ENCODE measurements around the gene TUSC1. TPM values are rescaled to one million over a fixed set of nuclear protein-coding genes. Genes with fewer than 3 reads are reported as not detected.
"Not testable (repeated sequence)": the region's sequence is repeated elsewhere in the genome, so short reads cannot be mapped to it uniquely, and the experiment has no call there.

TUSC1 gene
- total RNA-seq = not detected

DNA sequence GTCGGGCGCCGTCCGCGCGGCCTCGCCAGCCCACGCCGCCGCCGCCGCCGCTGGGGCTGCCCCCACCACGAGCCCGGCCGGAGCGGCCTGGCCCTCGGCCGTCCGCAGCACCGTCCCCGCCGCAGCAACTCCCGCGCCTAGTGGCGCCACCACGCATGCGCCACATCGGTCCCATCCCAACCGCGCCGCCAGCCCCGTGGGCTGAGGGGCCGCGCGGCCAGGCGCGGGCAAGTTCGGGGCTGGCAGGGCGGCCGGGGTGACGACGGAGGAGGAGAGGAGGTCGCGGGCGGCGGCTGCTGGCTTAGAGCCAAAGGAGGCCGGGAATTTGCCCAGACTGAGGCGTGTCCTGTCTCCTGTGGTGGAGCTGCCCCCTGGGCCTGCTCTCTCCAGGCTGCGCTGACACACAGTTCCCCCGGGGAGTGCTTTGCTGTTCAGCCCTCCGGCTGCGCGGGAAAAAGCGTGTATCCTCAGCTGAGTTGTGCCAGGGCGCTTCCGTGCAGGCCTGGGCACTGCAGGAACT lies at the start of gene TUSC1:
TUSC1 (minus strand) TSS at position 298 of the 520 bp plus-strand sequence; CDS start at position 166, 132 bp downstream.
- H3K36me3 Mint-ChIP-seq = no peaks in the 10 kb centered on the region
- H3K4me1 Mint-ChIP-seq = no peaks in the 10 kb centered on the region
- ATAC-seq (ENCODE audit: low read depth) (peak; percentile 22), DNase-seq (peak; percentile 30)
- H3K4me3 Mint-ChIP-seq = no peak within 1 kb of the TSS
- H3K27ac Mint-ChIP-seq = no peak within 1 kb of the TSS
- POLR2A ChIA-PET = no interaction called here
- peaks cover 21% of the 10 kb centered on the region for H3K27me3 Mint-ChIP-seq
- no peaks in the 10 kb centered on the region for H3K9me3 Mint-ChIP-seq

DNA sequence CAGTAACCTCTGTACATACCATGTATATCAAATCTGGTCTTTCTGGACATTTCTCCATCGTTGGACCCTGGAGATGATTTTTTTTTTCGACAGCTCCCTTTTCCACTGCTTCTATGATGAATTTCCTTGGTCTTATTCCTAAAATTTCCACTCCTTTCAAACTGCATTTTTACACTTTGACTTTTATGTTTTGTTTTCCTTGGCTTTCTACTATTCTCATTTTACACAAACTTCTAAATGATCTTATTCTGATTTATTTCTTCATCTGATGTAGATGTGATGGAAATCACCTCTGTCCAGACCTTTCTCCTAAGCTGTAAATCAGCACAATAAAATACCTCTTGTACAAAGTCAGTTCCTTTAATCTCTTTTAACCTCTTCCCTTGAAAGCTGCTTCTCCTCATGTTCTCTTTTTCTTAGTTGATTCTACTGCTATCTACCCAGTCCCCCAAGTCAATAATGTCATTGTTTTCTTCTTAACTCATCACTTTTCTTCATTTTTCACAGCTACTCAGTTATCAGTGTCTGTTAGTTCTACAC lies 48.7 kb upstream of the TUSC1 start:
- Mint-ChIP-seq H3K4me1 (no peaks in the 10 kb centered on the region), H3K4me3 (no peak overlapping the region), H3K27me3 (no peaks in the 10 kb centered on the region), H3K27ac (no peak overlapping the region), H3K9me3 (peaks cover 5% of the 10 kb centered on the region), H3K36me3 (no peaks in the 10 kb centered on the region)
- no peak for DNase-seq
- no peak for ATAC-seq (ENCODE audit: low read depth)
- POLR2A ChIA-PET = no interaction called here

DNA sequence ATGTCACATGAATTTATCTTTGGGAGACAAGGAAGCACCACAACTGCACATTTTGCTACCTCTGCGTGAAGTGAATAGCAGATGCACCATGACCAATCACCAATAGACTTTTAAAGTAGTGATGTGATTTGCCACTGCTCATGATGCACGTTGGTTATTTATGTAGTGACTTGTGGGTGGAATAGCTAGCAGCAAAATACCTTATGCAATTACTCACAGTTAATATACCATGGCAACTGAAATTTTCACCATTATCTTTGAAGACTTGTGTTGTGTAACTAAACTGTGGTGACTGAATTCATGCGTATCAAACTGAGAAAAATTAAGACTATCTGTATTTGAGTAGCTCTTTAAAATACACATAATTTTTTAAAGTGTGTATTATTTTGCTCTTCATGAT lies 46.2 kb upstream of the TUSC1 start:
- Mint-ChIP-seq H3K27ac (no peak overlapping the region), H3K27me3 (no peaks in the 10 kb centered on the region), H3K4me3 (no peak overlapping the region), H3K9me3 (no peaks in the 10 kb centered on the region), H3K4me1 (no peaks in the 10 kb centered on the region), H3K36me3 (no peaks in the 10 kb centered on the region)
- POLR2A ChIA-PET = no interaction called here
- DNase-seq = no peak
- ATAC-seq (ENCODE audit: low read depth) = no peak

DNA sequence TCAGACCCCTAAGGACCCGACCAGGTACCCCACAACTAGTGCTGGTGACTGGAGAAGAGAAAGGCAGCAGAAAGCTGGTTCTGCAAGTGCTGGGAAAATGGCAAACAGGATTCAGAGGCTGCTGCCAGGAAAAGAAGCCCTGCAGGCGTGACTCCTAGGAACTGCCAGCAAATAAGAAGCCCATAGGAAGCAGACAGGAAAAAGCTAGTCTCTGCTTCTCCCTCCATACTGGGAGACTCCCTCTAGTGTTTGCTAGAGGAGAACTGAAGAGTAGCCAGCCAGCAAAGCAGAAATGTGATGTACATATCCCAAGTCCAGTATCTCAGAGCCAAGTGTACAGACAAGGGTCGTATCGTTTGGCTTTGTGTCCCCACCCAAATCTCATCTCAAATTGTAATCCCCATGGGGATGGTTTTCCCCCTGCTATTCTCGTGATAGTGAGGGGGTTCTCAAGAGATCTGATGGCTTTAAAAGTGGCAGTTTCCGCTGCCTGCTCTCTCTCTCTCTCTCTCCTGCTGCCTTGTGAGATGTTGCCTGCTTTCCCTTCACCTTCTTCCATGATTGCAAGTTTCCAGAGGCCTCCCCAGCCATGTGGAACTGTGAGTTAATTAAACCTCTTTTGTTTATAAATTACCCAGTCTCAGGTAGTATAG lies 38.1 kb upstream of the TUSC1 start:
- no peak for DNase-seq
- ATAC-seq (ENCODE audit: low read depth) = no peak
- Mint-ChIP-seq H3K4me1 (no peaks in the 10 kb centered on the region), H3K9me3 (peaks cover 1% of the 10 kb centered on the region), H3K27me3 (no peaks in the 10 kb centered on the region), H3K36me3 (no peaks in the 10 kb centered on the region), H3K4me3 (no peak overlapping the region), H3K27ac (no peak overlapping the region)
- POLR2A ChIA-PET = no interaction called here

DNA sequence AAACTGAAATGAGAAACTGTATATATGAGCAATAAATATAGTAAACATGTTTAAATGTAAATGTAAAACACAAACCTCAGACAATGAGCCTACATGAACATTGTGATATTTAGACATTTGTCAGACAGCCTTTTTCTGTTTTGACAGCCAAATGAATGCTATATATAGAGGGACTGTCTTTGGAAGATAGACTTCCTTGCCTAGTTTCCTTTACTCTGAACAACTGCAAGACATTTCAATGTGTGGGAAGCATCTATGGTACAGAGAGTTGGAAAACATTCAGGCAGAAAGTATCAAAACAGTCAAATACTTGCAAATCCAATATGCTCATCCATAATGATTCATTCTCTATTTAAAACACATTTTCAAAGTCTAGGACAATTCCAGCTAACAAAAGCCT lies 31.7 kb upstream of the TUSC1 start:
- POLR2A ChIA-PET = no interaction called here
- Mint-ChIP-seq H3K4me3 (no peak overlapping the region), H3K4me1 (no peaks in the 10 kb centered on the region), H3K27me3 (no peaks in the 10 kb centered on the region), H3K36me3 (no peaks in the 10 kb centered on the region), H3K9me3 (no peaks in the 10 kb centered on the region), H3K27ac (no peak overlapping the region)
- DNase-seq (no peak), ATAC-seq (ENCODE audit: low read depth) (no peak)

DNA sequence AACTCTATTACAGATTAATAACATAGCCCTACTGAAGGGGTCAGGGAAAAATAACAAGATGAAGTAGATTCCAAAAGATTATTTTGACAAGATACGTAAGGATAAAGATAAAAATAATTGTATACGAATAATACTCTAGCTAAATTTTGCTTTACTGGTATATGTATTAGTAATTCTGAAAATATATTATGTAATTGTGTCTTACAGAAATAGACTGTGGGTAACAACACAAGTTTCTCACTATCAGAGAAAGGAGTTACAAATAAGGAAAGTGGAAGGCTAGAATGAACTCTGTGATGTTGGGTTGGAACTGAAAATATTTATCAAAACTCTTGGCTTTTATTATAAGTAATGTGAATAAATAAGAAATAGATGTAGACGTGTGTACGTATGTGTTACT lies 26.6 kb upstream of the TUSC1 start:
- no peaks in the 10 kb centered on the region for H3K27me3 Mint-ChIP-seq
- H3K4me1 Mint-ChIP-seq = no peaks in the 10 kb centered on the region
- POLR2A ChIA-PET = no interaction called here
- no peak overlapping the region for H3K27ac Mint-ChIP-seq
- H3K9me3 Mint-ChIP-seq = no peaks in the 10 kb centered on the region
- ATAC-seq (ENCODE audit: low read depth) (no peak), DNase-seq (no peak)
- no peaks in the 10 kb centered on the region for H3K36me3 Mint-ChIP-seq
- H3K4me3 Mint-ChIP-seq = no peak overlapping the region

DNA sequence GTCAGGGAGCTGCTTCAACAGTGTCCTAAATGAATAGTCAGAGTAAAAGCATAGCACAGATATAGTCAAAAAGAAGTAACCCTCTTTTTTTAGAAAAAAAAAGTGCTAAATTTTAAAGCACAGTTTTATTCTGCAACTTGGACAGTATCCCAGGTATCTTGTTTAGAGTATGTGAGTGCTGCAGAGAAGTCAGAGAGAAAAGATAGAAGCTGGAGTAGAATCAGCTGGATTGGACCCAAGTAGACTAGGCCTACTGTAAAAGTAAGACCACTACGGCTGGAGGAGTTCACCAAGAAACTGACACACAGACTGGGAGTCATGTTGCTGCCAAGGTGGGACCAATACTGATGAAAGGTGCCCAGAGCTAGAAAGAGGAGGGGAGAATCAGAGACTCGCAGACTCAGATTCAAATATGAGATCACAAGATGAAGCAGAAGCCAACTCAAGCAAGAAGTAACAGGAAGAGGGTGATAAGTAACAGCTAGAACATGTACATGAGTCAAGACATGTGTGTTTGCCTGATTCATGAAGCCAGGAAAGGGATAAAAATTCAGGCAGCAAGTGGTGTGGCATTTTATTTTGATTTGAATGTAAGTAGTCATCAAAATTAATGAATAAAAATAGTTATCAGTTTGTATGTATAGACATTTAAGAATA lies 25.6 kb upstream of the TUSC1 start:
- Mint-ChIP-seq H3K36me3 (no peaks in the 10 kb centered on the region), H3K4me3 (no peak overlapping the region), H3K27me3 (no peaks in the 10 kb centered on the region), H3K4me1 (no peaks in the 10 kb centered on the region), H3K27ac (no peak overlapping the region), H3K9me3 (no peaks in the 10 kb centered on the region)
- POLR2A ChIA-PET = no interaction called here
- no peak for DNase-seq
- no peak for ATAC-seq (ENCODE audit: low read depth)

DNA sequence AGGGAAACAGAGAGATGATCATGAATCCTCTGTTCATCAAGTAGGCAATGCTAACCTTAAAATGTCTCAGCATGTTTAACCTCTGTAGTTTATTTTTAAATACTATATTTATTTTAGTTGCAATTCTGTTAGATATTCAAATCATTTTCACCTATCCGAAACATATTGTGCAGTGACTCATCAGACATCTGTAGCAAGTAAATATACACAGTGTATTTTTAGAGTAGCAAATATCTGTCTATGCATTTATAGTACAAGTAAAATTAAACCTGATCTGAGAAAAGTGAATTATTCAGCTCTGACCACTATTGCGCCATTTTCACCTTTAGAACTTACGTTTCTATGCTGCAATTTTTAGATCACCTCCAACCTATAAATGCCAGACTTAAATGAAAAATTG lies 24.3 kb upstream of the TUSC1 start:
- H3K27me3 Mint-ChIP-seq = no peaks in the 10 kb centered on the region
- H3K27ac Mint-ChIP-seq = no peak overlapping the region
- DNase-seq (no peak), ATAC-seq (ENCODE audit: low read depth) (no peak)
- no peaks in the 10 kb centered on the region for H3K36me3 Mint-ChIP-seq
- H3K4me1 Mint-ChIP-seq = no peaks in the 10 kb centered on the region
- no peaks in the 10 kb centered on the region for H3K9me3 Mint-ChIP-seq
- no peak overlapping the region for H3K4me3 Mint-ChIP-seq
- POLR2A ChIA-PET = no interaction called here

DNA sequence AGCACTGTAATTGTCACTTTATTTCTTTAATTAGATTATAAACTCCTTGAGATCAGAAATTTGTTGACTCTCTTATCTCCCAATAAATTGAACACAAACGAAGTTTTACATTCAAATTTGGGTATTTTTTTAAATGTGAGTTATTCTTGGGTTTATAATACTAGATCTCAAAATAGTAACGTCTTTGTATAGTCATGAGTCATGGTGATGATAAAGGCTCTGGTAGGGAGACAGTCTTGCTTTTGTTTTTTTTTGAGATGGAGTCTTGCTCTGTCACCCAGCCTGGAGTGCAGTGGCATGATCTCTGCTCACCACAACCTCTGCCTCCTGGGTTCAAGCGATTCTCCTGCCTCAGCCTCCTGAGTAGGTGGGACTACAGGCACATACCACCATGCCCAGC lies 22.7 kb upstream of the TUSC1 start:
- H3K27me3 Mint-ChIP-seq; H3K36me3 Mint-ChIP-seq; DNase-seq; H3K9me3 Mint-ChIP-seq; POLR2A ChIA-PET; H3K4me1 Mint-ChIP-seq; ATAC-seq (ENCODE audit: low read depth); H3K4me3 Mint-ChIP-seq; H3K27ac Mint-ChIP-seq: not testable (repeated sequence)

DNA sequence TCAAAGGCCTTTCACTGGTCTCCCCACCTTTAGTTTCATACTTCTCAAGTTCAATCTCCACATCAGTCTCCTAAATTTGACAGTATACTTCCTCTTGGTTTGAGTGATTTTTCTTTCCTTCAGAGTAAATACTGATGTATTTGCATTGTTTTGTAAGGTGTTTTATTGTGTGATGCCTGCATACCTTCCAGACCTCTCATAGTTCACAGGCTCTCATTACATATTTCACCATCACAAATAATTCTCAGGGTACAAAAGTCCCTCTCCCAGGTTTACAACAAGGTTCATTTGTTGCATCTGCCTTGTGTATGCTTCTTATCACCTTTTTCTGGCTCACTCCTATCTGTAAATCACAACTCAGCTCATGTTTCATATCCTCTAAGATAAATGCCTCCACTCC lies 22.2 kb upstream of the TUSC1 start:
- POLR2A ChIA-PET = no interaction called here
- no peak for ATAC-seq (ENCODE audit: low read depth)
- Mint-ChIP-seq H3K36me3 (no peaks in the 10 kb centered on the region), H3K4me1 (no peaks in the 10 kb centered on the region), H3K27me3 (no peaks in the 10 kb centered on the region), H3K4me3 (no peak overlapping the region), H3K27ac (no peak overlapping the region), H3K9me3 (no peaks in the 10 kb centered on the region)
- no peak for DNase-seq

DNA sequence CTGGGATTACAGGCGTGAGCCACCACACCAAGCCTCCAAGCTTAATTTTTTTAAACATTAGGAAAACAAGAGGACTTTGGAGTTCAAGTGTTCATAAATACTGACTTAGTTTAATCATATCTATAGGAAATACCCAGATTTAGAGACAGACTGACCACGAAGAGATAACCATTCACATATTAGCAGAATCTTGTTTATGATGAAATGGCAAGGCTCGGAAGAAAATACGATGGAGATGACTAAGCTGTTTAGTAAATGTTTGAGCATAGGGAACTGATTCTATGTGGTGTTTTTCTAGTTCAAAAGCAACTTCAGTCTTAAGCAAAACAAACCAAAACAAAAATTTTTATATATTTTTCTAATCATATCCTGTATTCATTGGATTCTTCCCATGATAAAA lies 13.5 kb upstream of the TUSC1 start:
- ATAC-seq (ENCODE audit: low read depth) (no peak), DNase-seq (no peak)
- Mint-ChIP-seq H3K36me3 (no peaks in the 10 kb centered on the region), H3K9me3 (no peaks in the 10 kb centered on the region), H3K27me3 (no peaks in the 10 kb centered on the region), H3K4me1 (no peaks in the 10 kb centered on the region), H3K27ac (no peak overlapping the region), H3K4me3 (no peak overlapping the region)
- POLR2A ChIA-PET = no interaction called here

DNA sequence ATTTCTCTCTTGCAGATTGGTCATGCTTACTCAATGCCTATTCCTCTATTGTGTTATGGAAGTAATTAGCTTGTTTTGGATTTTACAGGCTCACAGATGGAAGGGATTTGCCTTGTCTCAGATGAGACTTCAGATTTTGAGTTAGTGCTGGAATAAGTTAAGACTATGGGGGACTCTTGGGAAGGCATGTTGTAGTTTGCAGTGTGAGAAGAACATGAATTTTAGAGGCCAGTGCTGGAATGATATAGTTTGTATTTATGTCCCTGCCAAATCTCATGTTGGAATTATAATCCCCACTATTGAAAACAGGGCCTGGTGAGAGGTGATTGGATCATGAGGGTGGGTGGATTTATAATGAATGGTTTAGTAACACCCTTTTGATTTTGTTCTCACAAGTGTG lies 6.1 kb upstream of the TUSC1 start:
- no peaks in the 10 kb centered on the region for H3K36me3 Mint-ChIP-seq
- H3K4me3 Mint-ChIP-seq = no peak overlapping the region
- peaks cover 2% of the 10 kb centered on the region for H3K27me3 Mint-ChIP-seq
- no peak overlapping the region for H3K27ac Mint-ChIP-seq
- H3K9me3 Mint-ChIP-seq = no peaks in the 10 kb centered on the region
- POLR2A ChIA-PET = no interaction called here
- no peak for ATAC-seq (ENCODE audit: low read depth)
- no peaks in the 10 kb centered on the region for H3K4me1 Mint-ChIP-seq
- no peak for DNase-seq

DNA sequence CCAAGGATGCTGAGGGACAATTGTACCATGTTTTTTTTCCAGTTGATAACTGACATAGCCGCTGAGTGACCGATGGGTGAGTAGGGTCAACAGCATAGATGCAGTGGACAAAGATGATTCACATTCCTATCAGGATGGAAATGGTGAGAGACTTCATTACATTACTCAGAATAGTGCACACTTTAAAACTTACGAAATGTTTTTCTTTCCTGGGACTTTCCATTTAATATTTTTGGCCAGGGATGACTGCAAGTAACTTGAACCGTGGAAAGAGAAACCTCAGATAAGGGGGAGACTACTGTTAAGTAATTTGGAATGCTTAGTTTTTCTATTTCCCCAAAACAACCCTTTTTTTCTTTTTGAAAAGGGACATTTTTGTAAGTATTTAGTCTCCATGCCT lies 3.0 kb upstream of the TUSC1 start:
- no peak overlapping the region for H3K4me3 Mint-ChIP-seq
- no peaks in the 10 kb centered on the region for H3K9me3 Mint-ChIP-seq
- ATAC-seq (ENCODE audit: low read depth) = no peak
- no peak overlapping the region for H3K27ac Mint-ChIP-seq
- H3K4me1 Mint-ChIP-seq = no peaks in the 10 kb centered on the region
- H3K36me3 Mint-ChIP-seq = no peaks in the 10 kb centered on the region
- peaks cover 18% of the 10 kb centered on the region for H3K27me3 Mint-ChIP-seq
- DNase-seq = no peak
- POLR2A ChIA-PET = no interaction called here

DNA sequence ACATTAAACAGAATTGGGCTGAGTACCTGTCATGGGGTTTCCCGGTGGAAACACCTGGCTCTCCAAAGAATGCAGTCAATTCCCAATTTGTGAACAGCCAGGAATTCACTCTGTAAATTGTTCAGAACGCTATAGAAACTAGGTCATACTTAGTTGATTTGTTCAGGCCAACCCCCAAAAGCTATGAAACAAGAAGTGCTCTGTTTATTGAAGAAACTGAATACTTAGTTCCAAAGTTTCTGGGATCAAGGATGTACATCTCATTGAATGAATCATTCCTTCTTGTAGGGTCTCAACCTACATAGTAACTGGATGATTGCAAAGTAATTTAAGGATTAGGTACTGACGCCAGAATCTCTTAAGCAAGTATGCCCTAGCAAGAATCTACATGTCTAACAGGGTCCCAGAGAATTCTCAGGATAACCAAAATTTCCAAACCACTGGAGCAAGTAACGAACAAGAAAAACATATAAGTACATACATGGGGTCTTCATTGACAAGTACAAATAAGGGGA lies 659 bp upstream of the TUSC1 start:
- Mint-ChIP-seq H3K4me1 (no peaks in the 10 kb centered on the region), H3K36me3 (no peaks in the 10 kb centered on the region), H3K4me3 (no peak overlapping the region), H3K27ac (no peak overlapping the region), H3K9me3 (no peaks in the 10 kb centered on the region), H3K27me3 (peaks cover 21% of the 10 kb centered on the region)
- POLR2A ChIA-PET = no interaction called here
- ATAC-seq (ENCODE audit: low read depth) = no peak
- no peak for DNase-seq
